ENCODE measurements around the gene B3GALT2. TPM values are rescaled to one million over a fixed set of nuclear protein-coding genes. Genes with fewer than 3 reads are reported as not detected.

Gene B3GALT2
- total RNA-seq, 1 experiment from 2014 or later, result not detected

GRCh38 chr1:193181985-193182384, 4.4 kb downstream of the B3GALT2 start:
- Mint-ChIP-seq H3K27me3 (ENCODE audit: low read depth) (no peaks in the 10 kb centered on the region), H3K27ac (no peak overlapping the region), H3K4me3 (no peak overlapping the region), H3K9me3 (no peaks in the 10 kb centered on the region), H3K36me3 (no peaks in the 10 kb centered on the region), H3K4me1 (peaks cover 18% of the 10 kb centered on the region)
- ChIA-PET POLR2A (no interaction called here), CTCF (no interaction called here)
- ATAC-seq (no peak), DNase-seq (ENCODE audit: low spot score) (no peak)
- TF ChIP-seq SMAD4 (CRISPR knock-in tag; IDR thresholded peaks at IDR 0.05), result no peak
- TF ChIP-seq CTCF (IDR thresholded peaks at IDR 0.05), result no peak
- no peak for TF ChIP-seq ESRRA (CRISPR knock-in tag; IDR thresholded peaks at IDR 0.05; ENCODE audit: borderline replicate concordance)
- no peak for TF ChIP-seq E2F4 (CRISPR knock-in tag; IDR thresholded peaks at IDR 0.05; ENCODE audit: borderline replicate concordance, low read depth)
- no peak for TF ChIP-seq TP53 (CRISPR knock-in tag; IDR thresholded peaks at IDR 0.05)
- TF ChIP-seq ZNF425 (CRISPR knock-in tag; conservative IDR thresholded peaks at IDR 0.05), result no peak
- no peak for TF ChIP-seq IRF2 (CRISPR knock-in tag; IDR thresholded peaks at IDR 0.05; ENCODE audit: borderline replicate concordance, low read depth)
- no peak for TF ChIP-seq RELA (CRISPR knock-in tag; IDR thresholded peaks at IDR 0.05; ENCODE audit: borderline replicate concordance)
- no peak for TF ChIP-seq NR1H2 (CRISPR knock-in tag; IDR thresholded peaks at IDR 0.05)
- no peak for TF ChIP-seq ZNF423 (CRISPR knock-in tag; IDR thresholded peaks at IDR 0.05)
- TF ChIP-seq GRHL2 (CRISPR knock-in tag; IDR thresholded peaks at IDR 0.05; ENCODE audit: insufficient replicate concordance, severe bottlenecking), result no peak
- no peak for TF ChIP-seq ZNF121 (CRISPR knock-in tag; IDR thresholded peaks at IDR 0.05)
- TF ChIP-seq USF2 (CRISPR knock-in tag; IDR thresholded peaks at IDR 0.05), result no peak
- no peak for TF ChIP-seq NFATC4 (CRISPR knock-in tag; IDR thresholded peaks at IDR 0.05)

- ChIA-PET CTCF (interaction anchor here (0.9 kb wide), 1 partner anchor 9 kb away, joined by 3 read pairs; no protein-coding TSS in a partner anchor), POLR2A (no interaction called here)
- Mint-ChIP-seq H3K4me1 (peaks cover 18% of the 10 kb centered on the region), H3K27me3 (ENCODE audit: low read depth) (no peaks in the 10 kb centered on the region), H3K36me3 (no peaks in the 10 kb centered on the region), H3K4me3 (no peak overlapping the region), H3K27ac (no peak overlapping the region; the same call in 1 of the 2 replicates), H3K9me3 (no peaks in the 10 kb centered on the region)
- ATAC-seq (no peak), DNase-seq (ENCODE audit: low spot score) (no peak)
- no peak for TF ChIP-seq JUN (CRISPR knock-in tag; IDR thresholded peaks at IDR 0.05)
- no peak for TF ChIP-seq TCF7 (CRISPR knock-in tag; IDR thresholded peaks at IDR 0.05; ENCODE audit: low read depth)
- TF ChIP-seq STAT6 (CRISPR knock-in tag; conservative IDR thresholded peaks at IDR 0.05; ENCODE audit: low read depth), result no peak
- no peak for TF ChIP-seq ZNF532 (CRISPR knock-in tag; IDR thresholded peaks at IDR 0.05; ENCODE audit: borderline replicate concordance)
- TF ChIP-seq HMGA2 (CRISPR knock-in tag; IDR thresholded peaks at IDR 0.05), result no peak
- TF ChIP-seq GABPB1 (CRISPR knock-in tag; IDR thresholded peaks at IDR 0.05), result no peak
- no peak for TF ChIP-seq PRRX2 (CRISPR knock-in tag; IDR thresholded peaks at IDR 0.05)
- no peak for TF ChIP-seq ATF6 (CRISPR knock-in tag; IDR thresholded peaks at IDR 0.05)
These were observed 4.9 kb downstream of the B3GALT2 start for GRCh38 chr1:193181536-193181935.
